Keratinocyte (primary cell): ENCODE data around the gene ETNK1. TPM values are rescaled to one million over a fixed set of nuclear protein-coding genes. Genes with fewer than 3 reads are reported as not detected.

Experiments
- DNase-seq: peaks from one replicate; pipeline ENCODE4 v3.0.0-alpha.2; 2011; ENCODE audit warnings: low read depth, missing footprints, low spot score
- FAIRE-seq: peaks from 2 replicates; lab custom pipeline; 2011; peaks lifted over from hg19 to GRCh38; lab: Jason Lieb, UNC
- H2AFZ ChIP-seq: 2 replicates; pipeline ENCODE4 v1.6.0; 2012; ENCODE audit warnings: low read length, control low read depth, inconsistent platforms; ENCODE audit not compliant: control insufficient read depth
- H3K27ac ChIP-seq: 2 replicates; pipeline ENCODE4 v1.5.1; 2011; ENCODE audit warnings: low read length; ENCODE audit not compliant: control insufficient read depth, insufficient read depth
- H3K27me3 ChIP-seq: 3 replicates; pipeline ENCODE4 v1.6.0; 2011; ENCODE audit warnings: low read length; ENCODE audit not compliant: control insufficient read depth, insufficient read depth; ENCODE audit errors: extremely low read depth
- H3K36me3 ChIP-seq, 2 experiments: 2 replicates in 1 of 2; 3 replicates in 1 of 2; pipeline ENCODE4 v1.5.1; 2011; ENCODE audit warnings: low read length in 2 of 2, mild to moderate bottlenecking in 1 of 2; ENCODE audit not compliant: control insufficient read depth in 2 of 2, insufficient read depth in 2 of 2; ENCODE audit errors: extremely low read depth in 1 of 2
- H3K4me1 ChIP-seq: 3 replicates; pipeline ENCODE4 v1.5.1; 2011; ENCODE audit warnings: low read length; ENCODE audit not compliant: control insufficient read depth, insufficient read depth; ENCODE audit errors: extremely low read depth
- H3K4me2 ChIP-seq: 3 replicates; pipeline ENCODE4 v1.6.0; 2011; ENCODE audit warnings: low read depth, low read length; ENCODE audit not compliant: control insufficient read depth, insufficient read depth; ENCODE audit errors: extremely low read depth
- H3K4me3 ChIP-seq, 3 experiments: fragments of 200-600 bp in 1 of 3; sonication (generic) in 1 of 3; 2 replicates in 2 of 3; 3 replicates in 1 of 3; pipeline ENCODE4 v1.5.1; 2011 to 2016; ENCODE audit warnings: low read length in 3 of 3, mild to moderate bottlenecking in 3 of 3, control low read depth in 2 of 3, inconsistent platforms in 1 of 3, low read depth in 1 of 3, mixed read lengths in 1 of 3, mixed run types in 1 of 3, moderate library complexity in 1 of 3; ENCODE audit not compliant: control insufficient read depth in 2 of 3, insufficient read depth in 2 of 3; ENCODE audit errors: extremely low read depth in 1 of 3
- H3K79me2 ChIP-seq: 2 replicates; pipeline ENCODE4 v1.6.0; 2012; ENCODE audit warnings: low read length; ENCODE audit not compliant: control insufficient read depth, insufficient read depth
- H3K9ac ChIP-seq: 3 replicates; pipeline ENCODE4 v1.6.0; 2011; ENCODE audit warnings: low read length; ENCODE audit not compliant: control insufficient read depth, insufficient read depth; ENCODE audit errors: extremely low read depth
- H3K9me1 ChIP-seq: 3 replicates; pipeline ENCODE4 v1.6.0; 2011; ENCODE audit warnings: low read length; ENCODE audit not compliant: control insufficient read depth, insufficient read depth; ENCODE audit errors: extremely low read depth
- H3K9me3 ChIP-seq: 2 replicates; pipeline ENCODE4 v1.5.1; 2012; ENCODE audit warnings: low read depth, low read length; ENCODE audit not compliant: control insufficient read depth
- H4K20me1 ChIP-seq: 3 replicates; pipeline ENCODE4 v1.6.0; 2011; ENCODE audit warnings: low read length; ENCODE audit not compliant: control insufficient read depth, insufficient read depth; ENCODE audit errors: extremely low read depth
- CTCF ChIP-seq, 3 experiments: IDR thresholded peaks in 1 of 3; conservative IDR thresholded peaks in 1 of 3; optimal IDR thresholded peaks in 1 of 3; 2 replicates in 2 of 3; 3 replicates in 1 of 3; pipeline versions ENCODE3 to v1.5.1; 2011; ENCODE audit warnings: low read length in 3 of 3, mild to moderate bottlenecking in 3 of 3, moderate library complexity in 2 of 3, control low read depth in 1 of 3, inconsistent platforms in 1 of 3; ENCODE audit not compliant: insufficient read depth in 2 of 3; ENCODE audit errors: extremely low read depth in 1 of 3
- EZH2 ChIP-seq: IDR thresholded peaks from one replicate; pipeline ENCODE4 v1.6.1; 2012; ENCODE audit warnings: inconsistent platforms, mild to moderate bottlenecking, low read length, moderate library complexity
- dilution Hi-C: fragments of 300-500 bp; cut with MboI; formaldehyde crosslinking; loops from one replicate; pipeline ENCODE4 v1.7.0; 2020; ENCODE audit warnings: low sequenced_read_pairs; ENCODE audit not compliant: extremely low pct_ligation_motif_present
- polyA plus RNA-seq, 5 experiments: library from polyadenylated mRNA; depleted of rRNA in 3 of 5; stranded (reverse) in 3 of 5; stranded (forward) in 1 of 5; unstranded in 1 of 5; fragments of >200 nt; gene quantifications; 1 replicate in 1 of 5; 2 replicates in 3 of 5; 3 replicates in 1 of 5; pipeline versions ENCODE4 v1.2.1 to v1.2.3, GENCODE V29; 2011 to 2012; ENCODE audit warnings: missing spikeins in 2 of 5, low read depth in 1 of 5, low replicate concordance in 1 of 5

Gene ETNK1
- polyA plus RNA-seq, 1 donor (not counting 4 experiments of a cell fraction or from before 2014, with no cell fraction given) = 20.3 TPM

GRCh38 chr12:22668441-22668840, 43.5 kb downstream of the ETNK1 start:
- Histone ChIP-seq H3K4me2 (no peak overlapping the region), H2AFZ (no peak overlapping the region), H3K9me1 (no peaks in the 10 kb centered on the region), H3K27me3 (no peaks in the 10 kb centered on the region), H3K9ac (no peak overlapping the region), H3K4me1 (no peaks in the 10 kb centered on the region), H3K9me3 (no peaks in the 10 kb centered on the region), H3K36me3 (no peaks in the 10 kb centered on the region), H3K27ac (no peak overlapping the region), H4K20me1 (no peaks in the 10 kb centered on the region), H3K4me3 (no peak overlapping the region), H3K79me2 (no peaks in the 10 kb centered on the region)
- FAIRE-seq (no peak), DNase-seq (no peak)
- dilution Hi-C loops = no loop called here
- TF ChIP-seq EZH2 = no peak
- TF ChIP-seq CTCF (optimal IDR thresholded peaks at IDR 0.05 in 1 of 3, IDR thresholded peaks at IDR 0.05 in 1 of 3, conservative IDR thresholded peaks at IDR 0.05 in 1 of 3; ENCODE audit: extremely low read depth in 1 of 3, insufficient read depth in 2 of 3, low read length in 3 of 3) = no peak

GRCh38 chr12:22670762-22671161, 45.8 kb downstream of the ETNK1 start:
- H3K79me2 ChIP-seq = no peaks in the 10 kb centered on the region
- H3K9me1 ChIP-seq = no peaks in the 10 kb centered on the region
- H3K4me1 ChIP-seq = no peaks in the 10 kb centered on the region
- no peak overlapping the region for H3K9ac ChIP-seq
- no peak overlapping the region for H3K27ac ChIP-seq
- no peak overlapping the region for H2AFZ ChIP-seq
- no peaks in the 10 kb centered on the region for H3K27me3 ChIP-seq
- TF ChIP-seq CTCF (optimal IDR thresholded peaks at IDR 0.05 in 1 of 3, IDR thresholded peaks at IDR 0.05 in 1 of 3, conservative IDR thresholded peaks at IDR 0.05 in 1 of 3; ENCODE audit: extremely low read depth in 1 of 3, insufficient read depth in 2 of 3, low read length in 3 of 3) (peak in 1 of 3 experiments; percentile 13), EZH2 (no peak)
- dilution Hi-C loops = no loop called here
- H3K4me2 ChIP-seq = no peak overlapping the region
- H3K4me3 ChIP-seq = no peak overlapping the region
- DNase-seq = no peak
- no peak for FAIRE-seq
- H3K9me3 ChIP-seq = no peaks in the 10 kb centered on the region
- no peaks in the 10 kb centered on the region for H4K20me1 ChIP-seq
- no peaks in the 10 kb centered on the region for H3K36me3 ChIP-seq
